C4-2B (cell line): ENCODE results near the gene CDKN1A.

Experiments
- CTCF ChIP-seq: fragments of 450-650 bp; conservative IDR thresholded peaks from 2 replicates; pipeline ENCODE4 v1.5.1; 2017; ENCODE audit warnings: mild to moderate bottlenecking
- ZFX ChIP-seq: fragments of 450-650 bp; IDR thresholded peaks from 2 replicates; pipeline ENCODE4 v1.6.1; 2017

DNA sequence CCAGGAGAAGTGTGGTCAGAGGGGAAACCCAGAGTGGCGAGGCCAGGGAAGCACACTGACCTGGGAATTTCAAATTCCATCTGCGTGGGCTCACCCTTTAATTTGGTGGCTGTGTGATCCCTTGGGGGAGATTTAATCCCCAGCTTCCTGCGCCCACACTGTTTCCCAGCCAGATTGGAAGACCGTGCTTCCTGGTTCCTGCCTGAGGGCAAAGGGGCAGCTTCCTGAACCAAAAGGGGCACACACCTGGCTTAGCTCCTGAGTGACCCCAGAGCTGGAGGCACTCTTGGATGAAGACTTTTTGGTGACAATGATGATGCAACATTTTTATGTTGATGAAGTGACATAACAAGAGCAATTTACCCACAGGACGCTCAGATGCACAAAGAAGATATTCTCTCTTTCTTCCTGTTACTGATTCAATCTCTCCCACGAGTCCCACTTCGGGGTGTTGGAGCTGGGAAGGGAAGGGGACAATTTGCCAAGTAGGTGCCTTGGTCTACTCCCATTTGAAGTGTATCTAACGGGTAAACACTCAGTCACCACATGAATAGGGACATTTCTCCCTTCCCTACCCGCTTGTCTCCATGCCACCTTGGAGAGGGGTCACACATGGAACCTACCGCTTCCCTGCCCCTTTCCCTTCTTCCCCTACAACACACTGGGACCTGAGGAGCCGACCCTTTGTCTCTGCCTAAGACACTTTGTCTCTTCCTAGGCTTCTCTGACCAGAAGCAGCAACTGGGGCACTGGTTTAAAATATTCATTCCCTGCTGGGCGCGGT lies 28.6 kb upstream of the CDKN1A start:
- no peak for TF ChIP-seq CTCF
- no peak for TF ChIP-seq ZFX
